GM12878 (cell line): ENCODE results near the gene FAM221B. TPM values are rescaled to one million over a fixed set of nuclear protein-coding genes. Genes with fewer than 3 reads are reported as not detected.

Experiments used
- ATAC-seq: fragments of 200-7000 bp; cut with Tn5 transposase; 3 replicates; pipeline ENCODE4 v1.9.1; 2020; ENCODE audit warnings: mild to moderate bottlenecking, moderate library complexity
- BruUV-seq: library from RNA; stranded (reverse); fragments of 400-500 nt; replicated peaks from 2 replicates; lab custom pipeline; 2021; lab: Mats Ljungman, UMichigan
- CTCF ChIA-PET: fragments of 300-600 bp; sonication (Branson Sonifier 250); formaldehyde crosslinking; extraction: SDS; loops from one replicate; lab custom pipeline; 2021; ENCODE audit warnings: inconsistent platforms; lab: Yijun Ruan, JAX
- POLR2A ChIA-PET: fragments of 350-600 bp; formaldehyde crosslinking; extraction: SDS; loops from one replicate; lab custom pipeline; 2021; ENCODE audit warnings: inconsistent platforms; lab: Charles Lee
- RAD21 ChIA-PET: fragments of 300-600 bp; sonication (Branson Sonifier 250); formaldehyde crosslinking; loops from one replicate; lab custom pipeline; 2023; ENCODE audit warnings: antibody characterized with exemption; ENCODE audit not compliant: unreplicated experiment; lab: Charles Lee
- SMC1A ChIA-PET: fragments of 300-600 bp; sonication (Branson Sonifier 250); formaldehyde crosslinking; loops from one replicate; lab custom pipeline; 2023; ENCODE audit not compliant: unreplicated experiment, uncharacterized antibody; lab: Charles Lee
- DNase-seq: peaks from one replicate; pipeline ENCODE4 v3.0.0-alpha.2; 2011; ENCODE audit warnings: low read depth, low spot score
- FAIRE-seq: peaks from 3 replicates; lab custom pipeline; 2011; peaks lifted over from hg19 to GRCh38; lab: Jason Lieb, UNC
- H2AFZ ChIP-seq: 2 replicates; pipeline ENCODE4 v1.6.0; 2011; ENCODE audit warnings: low read depth, low read length, control low read depth; ENCODE audit not compliant: control insufficient read depth
- H3K27ac ChIP-seq: 2 replicates; pipeline ENCODE4 v1.5.1; 2011; ENCODE audit warnings: control low read depth; ENCODE audit not compliant: control insufficient read depth, insufficient read depth
- H3K27me3 ChIP-seq, 2 experiments: replicated peaks in 1 of 2; 2 replicates each; pipeline versions ENCODE4 v1.6.0 to v1.6.1; 2011; ENCODE audit warnings: low read length in 1 of 2; ENCODE audit not compliant: control insufficient read depth in 2 of 2, insufficient read depth in 2 of 2
- H3K36me3 ChIP-seq, 2 experiments: 2 replicates each; pipeline ENCODE4 v1.5.1; 2011; ENCODE audit warnings: low read length in 1 of 2; ENCODE audit not compliant: control insufficient read depth in 2 of 2, insufficient read depth in 2 of 2
- H3K4me1 ChIP-seq: 2 replicates; pipeline ENCODE4 v1.6.1; 2011; ENCODE audit warnings: mild to moderate bottlenecking, low read length, moderate library complexity, mixed read lengths; ENCODE audit not compliant: control insufficient read depth, insufficient read depth
- H3K4me2 ChIP-seq: 2 replicates; pipeline ENCODE4 v1.6.0; 2011; ENCODE audit warnings: control low read depth; ENCODE audit not compliant: control insufficient read depth, insufficient read depth
- H3K4me3 ChIP-seq: fragments of 200-600 bp; sonication (generic); 2 replicates; pipeline ENCODE4 v1.5.1; 2016
- H3K79me2 ChIP-seq: 2 replicates; pipeline ENCODE4 v1.6.0; 2011; ENCODE audit warnings: low read length; ENCODE audit not compliant: control insufficient read depth, insufficient read depth
- H3K9ac ChIP-seq: 2 replicates; pipeline ENCODE4 v1.8.0; 2011; ENCODE audit warnings: low read length, control low read depth, mixed read lengths; ENCODE audit not compliant: control insufficient read depth, insufficient read depth
- H3K9me3 ChIP-seq: replicated peaks from 3 replicates; pipeline ENCODE4 v1.5.1; 2011; ENCODE audit warnings: mild to moderate bottlenecking, low read length; ENCODE audit not compliant: control insufficient read depth, insufficient read depth
- H4K20me1 ChIP-seq: 2 replicates; pipeline ENCODE4 v1.6.0; 2011; ENCODE audit not compliant: control insufficient read depth, insufficient read depth
- ATF2 ChIP-seq: IDR thresholded peaks from 2 replicates; pipeline ENCODE4 v1.6.1; 2012; ENCODE audit warnings: low read length, inconsistent platforms
- E2F8 ChIP-seq: fragments of 450-650 bp; IDR thresholded peaks from 2 replicates; pipeline ENCODE4 v1.6.1; 2018; ENCODE audit warnings: mild to moderate bottlenecking, low read depth, moderate library complexity; ENCODE audit not compliant: partially characterized antibody
- RAD51 ChIP-seq: fragments of 450-650 bp; IDR thresholded peaks from 2 replicates; pipeline ENCODE4 v1.6.1; 2016; ENCODE audit warnings: moderate library complexity, mild to moderate bottlenecking, inconsistent platforms
- STAT3 ChIP-seq: IDR thresholded peaks from 2 replicates; pipeline ENCODE4 v1.6.1; 2011; ENCODE audit warnings: low read depth, low read length, improper control_type of control experiment
- WGBS: methylation state at CpG from one replicate; pipeline ENCODE4 v1.1.6; 2016; ENCODE audit warnings: low lambda C conversion rate; ENCODE audit not compliant: insufficient replicate concordance, insufficient coverage; ENCODE audit errors: missing lambda C conversion rate; 5-methylcytosine and 5-hydroxymethylcytosine counted together
- in situ Hi-C: fragments of 300-500 bp; cut with MboI; formaldehyde crosslinking; loops from 9 replicates; pipeline ENCODE4 v1.14.3; 2018; ENCODE audit warnings: mixed read lengths
- intact Hi-C: fragments of 100-400 bp; cut with micrococcal nuclease; formaldehyde crosslinking; loops from one replicate; pipeline ENCODE4 v1.14.2; 2022; ENCODE audit not compliant: unreplicated experiment
- polyA plus RNA-seq, 11 experiments: library from polyadenylated mRNA; depleted of rRNA in 4 of 11; unstranded in 6 of 11; stranded (reverse) in 5 of 11; fragments of >200 nt; fragmentation: Nextera tagmentation in 4 of 11; fragmentation: Illumina TruSeq in 1 of 11; extraction: Ambion mirVana in 4 of 11; extraction: Trizol in 1 of 11; gene quantifications; 1 replicate in 1 of 11; 2 replicates in 10 of 11; pipeline versions ENCODE4 v1.2.1 to v1.2.3, GENCODE V29; 2011 to 2016; ENCODE audit warnings: inconsistent platforms in 2 of 11, missing spikeins in 2 of 11, low read depth in 1 of 11
- total RNA-seq, 4 experiments: library from RNA; depleted of rRNA in 3 of 4; stranded (reverse); fragments of >200 nt in 3 of 4; fragmentation: Illumina TruSeq in 1 of 4; extraction: Trizol in 1 of 4; gene quantifications; 2 replicates each; pipeline versions ENCODE4 v1.2.1 to v1.2.3, GENCODE V29; 2013 to 2021

Gene FAM221B
- total and polyA plus RNA-seq, 10 of the 15 experiments (the other 5 are each of a cell fraction or from before 2014, with no cell fraction given): 0.02 to 0.12 (median 0.04) TPM; not detected in 5

GRCh38 chr9:35774907-35775635 is 53.5 kb downstream of the FAM221B start:
- CTCF ChIA-PET: interaction anchor here (0.9 to 1.7 kb wide), 8 partner anchors 10 to 128 kb away, joined by 3 to 5 read pairs (median 4); no protein-coding TSS in a partner anchor
- Histone ChIP-seq H3K27ac (no peak overlapping the region), H3K4me3 (no peak overlapping the region), H3K9me3 (no peaks in the 10 kb centered on the region), H3K27me3 (no peaks in the 10 kb centered on the region), H3K36me3 (no peaks in the 10 kb centered on the region; a peak in 1 of 4 replicates), H3K4me2 (no peak overlapping the region), H3K79me2 (no peaks in the 10 kb centered on the region), H3K4me1 (no peaks in the 10 kb centered on the region), H4K20me1 (no peaks in the 10 kb centered on the region), H2AFZ (no peak overlapping the region), H3K9ac (no peak overlapping the region)
- intact Hi-C loops: no loop called here
- no TSS peak for BruUV-seq
- RAD21 ChIA-PET: interaction anchor here (0.5 to 1.2 kb wide), 3 partner anchors 58 to 128 kb away, joined by 3 to 5 read pairs (median 3); no protein-coding TSS in a partner anchor
- no peak for ATAC-seq
- WGBS: 77% methylated on average over 7 of the region's 7 CpGs
- in situ Hi-C loops: no loop called here
- TF ChIP-seq RAD51 (no peak), E2F8 (no peak), ATF2 (no peak), STAT3 (no peak)
- FAIRE-seq: no peak
- SMC1A ChIA-PET: interaction anchor here (1.0 to 1.4 kb wide), 5 partner anchors 12 to 107 kb away, joined by 3 to 7 read pairs (median 4); no protein-coding TSS in a partner anchor
- DNase-seq: no peak
- POLR2A ChIA-PET: interaction anchor here (0.6 to 1.1 kb wide), 2 partner anchors 22 to 122 kb away, joined by 4 read pairs; no protein-coding TSS in a partner anchor
